22Rv1 (cell line): Measurements from ENCODE around the gene ORAI2.

Experiments
- CTCF ChIP-seq: fragments of 450-650 bp; IDR thresholded peaks from 2 replicates; pipeline ENCODE4 v1.5.1; 2017; ENCODE audit warnings: mild to moderate bottlenecking
- ZFX ChIP-seq: fragments of 450-650 bp; IDR thresholded peaks from 2 replicates; pipeline ENCODE4 v1.6.1; 2017; ENCODE audit warnings: antibody characterized with exemption, borderline replicate concordance

- TF ChIP-seq CTCF: no peak
- TF ChIP-seq ZFX: no peak
These were observed 39.9 kb upstream of the ORAI2 start for GRCh38 chr7:102393467-102393866.
